ENCODE data around the gene MED13. TPM values are rescaled to one million over a fixed set of nuclear protein-coding genes. Genes with fewer than 3 reads are reported as not detected.

Gene MED13
- total and polyA plus RNA-seq, 9 of the 15 experiments (the other 6 are each of a cell fraction or from before 2014, with no cell fraction given) = 5.4 to 48.4 (median 28.2) TPM

DNA sequence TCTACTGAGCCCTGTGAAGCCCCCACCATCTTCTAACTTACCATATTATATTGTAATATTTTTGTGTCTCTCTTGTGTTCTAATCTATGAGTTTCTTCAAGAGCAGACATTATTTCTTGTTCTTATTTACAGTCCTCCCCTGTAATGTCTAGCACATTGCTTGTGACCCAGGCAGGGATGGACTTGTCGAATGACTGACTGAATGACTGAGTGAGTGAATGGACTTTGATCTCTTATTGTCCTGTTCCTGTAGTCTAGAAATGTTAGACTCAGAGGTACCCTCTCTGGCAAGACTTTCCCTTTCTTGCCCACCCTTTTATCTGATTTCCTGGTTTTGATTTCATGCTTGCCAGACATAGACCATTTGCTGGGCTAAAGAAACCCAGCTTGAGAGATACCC, 35.0 kb upstream of the MED13 start:
- no peak overlapping the region for H3K4me2 ChIP-seq (ENCODE audit: insufficient read depth, low read length)
- H3K4me1 ChIP-seq (replicated peaks in 1 of 2; ENCODE audit: control insufficient read depth in 2 of 2, insufficient read depth in 2 of 2, low read length in 2 of 2) = peaks cover 0 to 15% of the 10 kb centered on the region in 2 experiments; a peak in 2 of 5 replicates
- no peak overlapping the region for H3K4me3 ChIP-seq
- DNase-seq (ENCODE audit: extremely low read depth in 1 of 4, low spot score in 3 of 4) (no peak), FAIRE-seq (no peak), ATAC-seq (no peak)
- no peak overlapping the region for H3K9ac ChIP-seq (ENCODE audit: insufficient read depth in 1 of 2, low read depth in 2 of 2, low read length in 2 of 2)
- H3K27ac ChIP-seq (ENCODE audit: extremely low read depth, low read depth, low read length) = no peak overlapping the region
- 74% methylated on average over 1 of the region's 1 CpG for WGBS (ENCODE audit: insufficient coverage, low coverage, missing lambda C conversion rate)
- H3K27me3 ChIP-seq (ENCODE audit: control insufficient read depth in 2 of 2, insufficient read depth in 2 of 2, low read length in 2 of 2) = no peaks in the 10 kb centered on the region
- in situ Hi-C loops (cut with MboI) = loop anchor here (25.0 kb wide), 1 partner anchor 663 kb away; no protein-coding TSS in a partner anchor
- H3K36me3 ChIP-seq (ENCODE audit: control insufficient read depth, insufficient read depth, low read length) = no peaks in the 10 kb centered on the region
- ChIA-PET POLR2A (interaction anchor here (0.6 kb wide), 1 partner anchor 1731 kb away, joined by 3 read pairs; no protein-coding TSS in a partner anchor), CTCF (ENCODE audit: low intra/inter-chr PET ratio) (no interaction called here)
- H2AFZ ChIP-seq (ENCODE audit: low read depth, low read length) = no peak overlapping the region
- H3K9me1 ChIP-seq (ENCODE audit: control insufficient read depth, insufficient read depth, low read length) = no peaks in the 10 kb centered on the region
- BruUV-seq (replicated peaks) = no TSS peak
- no peaks in the 10 kb centered on the region for H3K9me3 ChIP-seq (replicated peaks; ENCODE audit: control insufficient read depth, insufficient read depth, low read depth, low read length)
- H3K79me2 ChIP-seq (ENCODE audit: control insufficient read depth, insufficient read depth, low read length) = no peaks in the 10 kb centered on the region
- H4K20me1 ChIP-seq (replicated peaks; ENCODE audit: control insufficient read depth, insufficient read depth, low read length) = no peaks in the 10 kb centered on the region
- TF ChIP-seq FIP1L1 (IDR thresholded peaks at IDR 0.05; ENCODE audit: low read depth, low read length, poor library complexity, severe bottlenecking) (no peak), ZNF224 (CRISPR knock-in tag; IDR thresholded peaks at IDR 0.05) (no peak), TAF9B (IDR thresholded peaks at IDR 0.05; ENCODE audit: partially characterized antibody) (no peak), ZNF263 (CRISPR knock-in tag; IDR thresholded peaks at IDR 0.05; ENCODE audit: borderline replicate concordance) (no peak), NCOA2 (IDR thresholded peaks at IDR 0.05; ENCODE audit: partially characterized antibody in 2 of 2) (no peak), BRCA1 (IDR thresholded peaks at IDR 0.05) (no peak), BRCA1 (CRISPR knock-in tag; IDR thresholded peaks at IDR 0.05) (no peak), CBX2 (IDR thresholded peaks at IDR 0.05; ENCODE audit: insufficient read depth, low read length, poor library complexity, severe bottlenecking) (no peak), SOX6 (IDR thresholded peaks at IDR 0.05) (no peak), ZNF253 (CRISPR knock-in tag; conservative IDR thresholded peaks at IDR 0.05) (no peak), NUFIP1 (IDR thresholded peaks at IDR 0.05; ENCODE audit: partially characterized antibody) (no peak)
- TF ChIP-seq, protein P1, sequence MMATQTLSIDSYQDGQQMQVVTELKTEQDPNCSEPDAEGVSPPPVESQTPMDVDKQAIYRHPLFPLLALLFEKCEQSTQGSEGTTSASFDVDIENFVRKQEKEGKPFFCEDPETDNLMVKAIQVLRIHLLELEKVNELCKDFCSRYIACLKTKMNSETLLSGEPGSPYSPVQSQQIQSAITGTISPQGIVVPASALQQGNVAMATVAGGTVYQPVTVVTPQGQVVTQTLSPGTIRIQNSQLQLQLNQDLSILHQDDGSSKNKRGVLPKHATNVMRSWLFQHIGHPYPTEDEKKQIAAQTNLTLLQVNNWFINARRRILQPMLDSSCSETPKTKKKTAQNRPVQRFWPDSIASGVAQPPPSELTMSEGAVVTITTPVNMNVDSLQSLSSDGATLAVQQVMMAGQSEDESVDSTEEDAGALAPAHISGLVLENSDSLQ (IDR thresholded peaks at IDR 0.05) = no peak
- intact Hi-C loops (cut with micrococcal nuclease) = loop anchor here (10.0 kb wide), 1 partner anchor 265 kb away; no protein-coding TSS in a partner anchor
